Karpas-422 (cell line): ENCODE data around the gene KCNQ5. TPM values are rescaled to one million over a fixed set of nuclear protein-coding genes. Genes with fewer than 3 reads are reported as not detected.

Experiments
- DNase-seq: peaks from one replicate; pipeline ENCODE4 v3.0.0-alpha.2; 2015
- H2AFZ ChIP-seq: fragments of 200-600 bp; sonication (generic); 2 replicates; pipeline ENCODE4 v1.6.1; 2014; ENCODE audit warnings: antibody characterized with exemption, low read length, mixed read lengths
- H3K27ac ChIP-seq: fragments of 200-600 bp; sonication (generic); 2 replicates; pipeline ENCODE4 v1.5.1; 2014; ENCODE audit warnings: mild to moderate bottlenecking, low read length, moderate library complexity
- H3K27me3 ChIP-seq: fragments of 200-600 bp; sonication (generic); 2 replicates; pipeline ENCODE4 v1.6.1; 2014; ENCODE audit warnings: low read length, mixed read lengths
- H3K36me3 ChIP-seq: fragments of 200-600 bp; sonication (generic); 2 replicates; pipeline ENCODE4 v1.6.1; 2014; ENCODE audit warnings: low read length, mixed read lengths; ENCODE audit not compliant: insufficient read depth
- H3K4me1 ChIP-seq: fragments of 200-600 bp; sonication (generic); 2 replicates; pipeline ENCODE4 v1.6.1; 2014; ENCODE audit warnings: mild to moderate bottlenecking, low read length, mixed read lengths
- H3K4me2 ChIP-seq: fragments of 200-600 bp; sonication (generic); 2 replicates; pipeline ENCODE4 v1.6.1; 2014; ENCODE audit warnings: low read length, low read depth, mild to moderate bottlenecking; ENCODE audit not compliant: poor library complexity, severe bottlenecking
- H3K4me3 ChIP-seq: fragments of 200-600 bp; sonication (generic); 2 replicates; pipeline ENCODE4 v1.5.1; 2014; ENCODE audit warnings: mild to moderate bottlenecking, antibody characterized with exemption, low read length, mixed read lengths
- H3K79me2 ChIP-seq: fragments of 200-600 bp; sonication (generic); 2 replicates; pipeline ENCODE4 v1.6.1; 2014; ENCODE audit warnings: mild to moderate bottlenecking, low read length, mixed read lengths
- H3K9ac ChIP-seq: fragments of 200-600 bp; sonication (generic); 2 replicates; pipeline ENCODE4 v1.6.0; 2014; ENCODE audit warnings: low read length
- H3K9me2 ChIP-seq: fragments of 200-600 bp; sonication (generic), shearing (Covaris generic); replicated peaks from 2 replicates; pipeline ENCODE4 v1.6.0; 2014; ENCODE audit warnings: mild to moderate bottlenecking, low read length, moderate library complexity; ENCODE audit not compliant: insufficient read depth
- H3K9me3 ChIP-seq: fragments of 300-700, 200-600 bp; sonication (generic); 2 replicates; pipeline ENCODE4 v1.6.1; 2014; ENCODE audit warnings: low read length, mixed read lengths
- H4K20me1 ChIP-seq: fragments of 200-600 bp; sonication (generic); 2 replicates; pipeline ENCODE4 v1.6.1; 2014; ENCODE audit warnings: mild to moderate bottlenecking, antibody characterized with exemption, low read length, low read depth; ENCODE audit not compliant: insufficient read depth
- total RNA-seq: library from RNA; depleted of rRNA; stranded (reverse); fragments of >200 nt; shearing (Covaris generic); gene quantifications from 2 replicates; pipeline ENCODE4 v1.2.3, GENCODE V29; 2014; ENCODE audit warnings: low replicate concordance

KCNQ5 gene
- total RNA-seq, 1 experiment from 2014 or later = 50.5 TPM

DNA sequence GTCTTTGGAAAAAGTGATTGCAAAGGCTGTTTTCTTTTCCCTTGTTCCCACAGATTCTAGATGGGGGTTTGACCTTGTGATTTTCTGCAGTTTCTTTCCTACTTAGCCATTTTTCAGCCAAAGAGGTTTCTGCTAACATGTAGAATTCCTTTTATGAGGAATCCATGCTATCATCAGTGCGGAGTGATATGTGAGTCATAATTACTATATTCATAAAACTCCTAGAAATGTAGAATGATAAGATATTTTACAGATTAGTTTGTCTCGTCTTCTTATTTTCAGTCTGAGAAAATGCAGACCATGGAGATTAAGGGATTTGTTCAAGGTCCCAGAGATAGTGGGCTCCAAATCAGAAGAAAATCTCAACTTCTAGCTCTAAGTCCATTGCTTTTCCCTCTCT is 98.6 kb downstream of the KCNQ5 start:
- no peak for DNase-seq
- Histone ChIP-seq H3K4me1 (peaks cover 33% of the 10 kb centered on the region), H3K4me3 (no peak overlapping the region), H3K36me3 (no peaks in the 10 kb centered on the region; the same call in 1 of the 2 replicates), H3K9me2 (no peaks in the 10 kb centered on the region), H2AFZ (no peak overlapping the region), H4K20me1 (no peaks in the 10 kb centered on the region), H3K27me3 (no peaks in the 10 kb centered on the region), H3K79me2 (peaks cover 97% of the 10 kb centered on the region), H3K27ac (no peak overlapping the region), H3K9ac (no peak overlapping the region), H3K9me3 (no peaks in the 10 kb centered on the region), H3K4me2 (no peak overlapping the region)

DNA sequence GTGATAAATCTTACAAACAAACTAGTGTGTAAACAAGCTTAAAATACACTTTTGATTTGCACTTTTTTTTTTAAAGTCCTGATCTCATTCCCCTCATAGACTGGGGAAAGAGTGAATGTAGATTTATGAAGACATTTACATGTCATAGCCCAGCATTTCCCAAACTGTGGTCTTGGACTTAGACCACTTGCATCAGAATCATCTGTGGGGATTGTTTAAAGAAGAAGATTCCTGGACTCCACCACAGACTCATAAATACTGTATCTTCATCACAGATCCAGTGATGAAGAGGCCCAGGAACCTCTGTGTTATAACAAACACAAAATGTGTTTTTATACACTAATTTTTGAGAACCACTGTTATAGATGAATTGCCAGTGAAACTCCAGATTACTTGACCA is 99.5 kb downstream of the KCNQ5 start:
- Histone ChIP-seq H3K27me3 (no peaks in the 10 kb centered on the region), H3K36me3 (peaks cover under 1% of the 10 kb centered on the region; the same call in 1 of the 2 replicates), H3K9me2 (no peaks in the 10 kb centered on the region), H3K9me3 (no peaks in the 10 kb centered on the region), H2AFZ (no peak overlapping the region), H3K9ac (no peak overlapping the region), H3K4me3 (no peak overlapping the region), H3K4me2 (no peak overlapping the region), H3K79me2 (peaks cover 96% of the 10 kb centered on the region), H3K4me1 (peaks cover 33% of the 10 kb centered on the region), H4K20me1 (no peaks in the 10 kb centered on the region), H3K27ac (no peak overlapping the region)
- DNase-seq = no peak

DNA sequence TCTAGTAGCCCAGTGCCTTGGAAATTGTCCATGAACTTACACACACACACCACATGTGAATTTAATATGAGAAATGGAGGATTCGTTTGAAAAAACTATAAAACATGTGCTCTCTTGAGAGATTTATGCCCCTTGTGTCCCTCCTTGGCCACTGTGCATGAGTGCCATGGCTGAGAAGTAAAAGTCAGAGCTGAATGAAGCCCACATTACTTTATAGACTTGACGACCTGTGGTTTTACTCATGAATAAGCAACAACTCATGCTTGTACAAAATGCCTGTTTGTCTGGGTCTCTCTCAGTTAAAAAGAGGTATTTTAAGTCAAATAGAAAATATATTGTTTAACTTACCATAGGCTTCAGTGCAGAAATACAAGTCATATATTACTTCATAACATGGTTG is 102.7 kb downstream of the KCNQ5 start:
- Histone ChIP-seq H3K4me1 (peaks cover 26% of the 10 kb centered on the region), H3K4me2 (peak overlapping the region; percentile 35), H3K9me2 (no peaks in the 10 kb centered on the region), H3K36me3 (peaks cover 27% of the 10 kb centered on the region), H3K27ac (peak overlapping the region; percentile 45), H4K20me1 (no peaks in the 10 kb centered on the region), H3K9ac (no peak overlapping the region), H2AFZ (no peak overlapping the region), H3K79me2 (peaks cover 98% of the 10 kb centered on the region), H3K9me3 (peaks cover 8% of the 10 kb centered on the region), H3K4me3 (0 out of 2 replicates have a peak overlapping the region, but pooled peaks have one; percentile 20), H3K27me3 (no peaks in the 10 kb centered on the region)
- peak; percentile 61 for DNase-seq

DNA sequence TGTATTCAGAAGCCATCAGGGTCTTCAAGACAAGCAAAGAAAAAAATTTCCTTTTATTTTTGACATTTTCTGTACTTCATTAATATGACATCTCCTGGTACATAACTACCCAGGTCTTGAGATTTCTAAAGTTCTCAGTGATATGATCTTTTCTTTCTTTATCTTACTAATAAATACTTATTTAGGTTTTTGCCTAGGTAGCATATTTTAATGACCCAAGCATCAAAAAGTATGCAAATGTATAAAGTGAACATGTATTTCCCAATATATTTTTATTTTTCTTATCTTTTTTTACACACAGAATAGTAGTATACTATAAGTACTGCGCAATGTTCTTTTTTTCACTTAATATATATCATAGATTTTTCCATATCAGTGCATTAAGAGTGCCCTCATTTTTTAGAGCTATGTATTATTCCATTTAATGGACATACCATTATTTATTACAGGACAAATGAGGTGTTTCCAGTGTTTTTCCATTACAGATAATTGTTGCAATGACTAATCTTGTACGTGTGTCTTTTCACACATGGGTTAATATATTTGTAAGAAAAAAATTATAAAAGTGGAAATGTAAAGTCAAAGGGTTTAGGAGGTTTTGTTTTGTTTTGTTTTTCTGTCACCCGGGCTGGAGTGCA is 107.0 kb downstream of the KCNQ5 start:
- Histone ChIP-seq H3K9me3 (peaks cover 8% of the 10 kb centered on the region), H3K79me2 (peaks cover 95% of the 10 kb centered on the region), H3K9me2 (no peaks in the 10 kb centered on the region), H3K36me3 (peaks cover 27% of the 10 kb centered on the region), H3K4me2 (no peak overlapping the region), H3K4me3 (no peak overlapping the region), H3K27me3 (no peaks in the 10 kb centered on the region), H4K20me1 (no peaks in the 10 kb centered on the region), H3K27ac (no peak overlapping the region), H3K4me1 (peaks cover 29% of the 10 kb centered on the region), H3K9ac (no peak overlapping the region), H2AFZ (no peak overlapping the region)
- no peak for DNase-seq

GRCh38 chr6:72733045-72733444 is 111.2 kb downstream of the KCNQ5 start:
- DNase-seq = no peak
- H3K79me2 ChIP-seq = peaks cover 94% of the 10 kb centered on the region
- no peaks in the 10 kb centered on the region for H4K20me1 ChIP-seq
- no peak overlapping the region for H3K4me3 ChIP-seq
- peak overlapping the region; percentile 2; the same call in 1 of the 2 replicates for H3K27ac ChIP-seq
- no peaks in the 10 kb centered on the region for H3K27me3 ChIP-seq
- no peak overlapping the region for H2AFZ ChIP-seq
- H3K9ac ChIP-seq = no peak overlapping the region
- peaks cover 13% of the 10 kb centered on the region for H3K36me3 ChIP-seq
- H3K4me1 ChIP-seq = peaks cover 18% of the 10 kb centered on the region
- no peak overlapping the region for H3K4me2 ChIP-seq
- H3K9me2 ChIP-seq = no peaks in the 10 kb centered on the region
- H3K9me3 ChIP-seq = peaks cover 4% of the 10 kb centered on the region

GRCh38 chr6:72738091-72738490 is 116.2 kb downstream of the KCNQ5 start:
- no peak for DNase-seq
- Histone ChIP-seq H3K79me2 (peaks cover 95% of the 10 kb centered on the region), H3K4me3 (no peak overlapping the region), H3K4me1 (peaks cover 38% of the 10 kb centered on the region), H3K36me3 (0 out of 2 replicates have a peak, but pooled peaks cover 4% of the 10 kb centered on the region), H3K9ac (no peak overlapping the region), H3K27me3 (no peaks in the 10 kb centered on the region), H3K27ac (no peak overlapping the region), H3K9me3 (no peaks in the 10 kb centered on the region), H4K20me1 (no peaks in the 10 kb centered on the region), H3K4me2 (no peak overlapping the region), H2AFZ (no peak overlapping the region), H3K9me2 (no peaks in the 10 kb centered on the region)

GRCh38 chr6:72739368-72739779 is 117.5 kb downstream of the KCNQ5 start:
- Histone ChIP-seq H3K36me3 (0 out of 2 replicates have a peak, but pooled peaks cover 4% of the 10 kb centered on the region), H3K4me1 (peaks cover 38% of the 10 kb centered on the region), H3K9me2 (no peaks in the 10 kb centered on the region), H3K27me3 (no peaks in the 10 kb centered on the region), H3K4me3 (no peak overlapping the region), H3K79me2 (peaks cover 92% of the 10 kb centered on the region), H3K9ac (no peak overlapping the region), H3K9me3 (no peaks in the 10 kb centered on the region), H3K4me2 (no peak overlapping the region), H2AFZ (no peak overlapping the region), H3K27ac (0 out of 2 replicates have a peak overlapping the region, but pooled peaks have one; percentile 32), H4K20me1 (no peaks in the 10 kb centered on the region)
- DNase-seq = no peak

DNA sequence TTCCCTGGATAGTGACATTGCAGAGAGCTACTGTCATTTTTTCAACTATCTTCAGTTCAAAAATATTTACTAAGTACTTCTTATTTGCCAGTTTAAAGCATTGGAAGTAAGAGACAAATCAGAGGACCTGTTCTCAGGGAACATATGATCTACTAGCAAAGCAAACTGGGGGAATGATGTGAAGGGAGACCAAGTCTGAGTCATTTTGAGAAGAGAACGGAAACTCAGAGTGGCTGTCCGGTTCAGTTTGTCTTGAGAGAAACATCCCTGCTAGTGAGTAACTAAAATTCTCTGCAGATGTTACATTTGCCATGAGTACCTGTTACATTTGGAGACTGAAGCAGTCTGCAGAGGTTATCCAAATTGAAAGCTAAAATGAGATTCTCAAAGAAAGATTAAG is 118.3 kb downstream of the KCNQ5 start:
- 0 out of 2 replicates have a peak, but pooled peaks cover 4% of the 10 kb centered on the region for H3K36me3 ChIP-seq
- no peaks in the 10 kb centered on the region for H3K9me3 ChIP-seq
- H2AFZ ChIP-seq = no peak overlapping the region
- H3K9ac ChIP-seq = no peak overlapping the region
- H3K27me3 ChIP-seq = no peaks in the 10 kb centered on the region
- no peak overlapping the region for H3K4me3 ChIP-seq
- no peak overlapping the region for H3K4me2 ChIP-seq
- DNase-seq = no peak
- no peaks in the 10 kb centered on the region for H4K20me1 ChIP-seq
- peak overlapping the region; percentile 32; the same call in 1 of the 2 replicates for H3K27ac ChIP-seq
- peaks cover 92% of the 10 kb centered on the region for H3K79me2 ChIP-seq
- no peaks in the 10 kb centered on the region for H3K9me2 ChIP-seq
- peaks cover 38% of the 10 kb centered on the region for H3K4me1 ChIP-seq
